ENCODE results near the gene SSTR1. TPM values are rescaled to one million over a fixed set of nuclear protein-coding genes. Genes with fewer than 3 reads are reported as not detected.

The SSTR1 gene
- total RNA-seq, 4 donors from 2014 or later: 0.16 to 1.2 (median 0.37) TPM

DNA sequence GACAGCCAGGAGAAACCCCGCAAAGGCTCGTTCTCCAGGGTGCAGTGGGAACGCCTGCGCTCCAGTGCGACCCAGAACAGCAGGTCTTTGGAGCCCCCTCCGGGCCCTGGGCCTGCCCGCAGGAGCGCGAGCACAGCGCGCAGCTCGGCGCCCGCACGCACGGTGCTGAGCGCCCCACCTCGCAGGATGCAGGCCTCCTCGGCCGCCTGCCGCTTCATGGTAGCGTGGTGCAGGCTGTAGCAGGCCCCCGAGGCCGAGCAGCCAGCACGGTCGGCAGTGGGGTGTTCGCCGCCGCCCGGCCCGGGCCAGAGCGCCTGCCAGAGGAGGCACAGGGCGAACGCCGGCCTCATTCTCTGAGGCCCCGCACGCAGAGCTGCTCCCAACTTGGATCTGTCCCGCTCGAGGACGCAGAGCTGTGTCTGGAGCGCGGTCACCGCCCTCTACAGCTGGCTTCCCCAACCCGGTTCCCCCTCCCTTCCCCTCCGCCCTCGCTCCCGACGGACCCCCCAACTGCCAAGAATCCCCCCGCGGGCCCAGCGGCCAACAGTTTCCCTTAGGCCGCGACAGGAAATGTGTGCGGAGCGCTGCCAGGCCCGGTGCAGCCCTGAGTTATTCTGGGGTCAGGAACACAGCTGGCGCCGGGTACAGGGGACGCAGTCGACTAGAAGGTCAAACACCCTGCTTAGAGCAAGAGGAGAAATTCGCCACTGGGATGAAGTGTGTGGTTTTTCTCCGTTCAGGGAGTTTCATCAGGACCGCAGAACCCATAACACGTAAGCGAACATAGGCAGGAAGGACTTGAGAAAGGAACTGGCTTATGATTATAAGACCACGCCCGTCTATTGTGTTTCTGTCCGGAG, 48.2 kb downstream of the SSTR1 start, which contains the start of gene CLEC14A:
TSS of gene CLEC14A (minus strand) at position 421 of the 860 bp plus-strand sequence. CDS start at position 350, 71 bp downstream.
- H3K4me3 ChIP-seq: peak within 1 kb of the TSS; percentile 28 to 55
- TF ChIP-seq POLR2AphosphoS5 (IDR thresholded peaks at IDR 0.05) (no peak), POLR2A (IDR thresholded peaks at IDR 0.05) (peak in 1 of 2 donors; percentile 25)
- no peaks in the 10 kb centered on the region for H3K36me3 ChIP-seq
- H3K4me1 ChIP-seq: peaks cover 0 to 16% (median 0%) of the 10 kb centered on the region in 3 donors
- 22 to 56% methylated on average over 6 to 8 of the region's 68 CpGs for WGBS, 2 donors (ENCODE audit: low coverage in 1 of 2)
- ATAC-seq: peak; percentile 88
- peaks cover 41% of the 10 kb centered on the region for H3K27me3 ChIP-seq
- peak within 1 kb of the TSS in 3 of 4 donors; percentile 75 to 84 (median 76) for H3K27ac ChIP-seq
- H3K9me3 ChIP-seq: peaks cover 0 to 4% (median 0%) of the 10 kb centered on the region in 3 donors

DNA sequence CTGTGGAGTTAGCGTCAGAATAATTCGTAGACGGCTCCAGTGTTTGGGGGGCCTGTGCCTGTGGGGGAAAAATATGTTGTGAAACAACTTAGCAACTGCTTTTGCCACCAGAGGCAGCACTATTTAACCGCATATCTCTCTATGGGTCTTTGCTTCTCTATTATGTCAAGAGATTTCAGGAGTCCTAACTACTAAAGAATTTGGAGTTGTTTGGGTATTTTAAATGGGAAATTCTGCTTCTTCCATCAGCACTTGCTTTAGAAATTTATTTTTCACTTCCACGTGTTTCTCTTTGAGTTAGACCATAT, 48.8 kb downstream of the SSTR1 start:
- WGBS, 2 donors (ENCODE audit: low coverage in 1 of 2): 24 to 41% methylated on average over 5 of the region's 5 CpGs
- Histone ChIP-seq H3K27me3 (peaks cover 41% of the 10 kb centered on the region), H3K36me3 (no peaks in the 10 kb centered on the region), H3K4me3 (peak overlapping the region in 1 of 2 donors; percentile 55), H3K9me3 (peaks cover 0 to 10% (median 0%) of the 10 kb centered on the region in 3 donors), H3K27ac (peak overlapping the region in 3 of 4 donors; percentile 46 to 75 (median 64)), H3K4me1 (peaks cover 0 to 16% (median 0%) of the 10 kb centered on the region in 3 donors)
- TF ChIP-seq POLR2AphosphoS5 (IDR thresholded peaks at IDR 0.05): no peak
- TF ChIP-seq EP300 (IDR thresholded peaks at IDR 0.05): no peak
- no peak for TF ChIP-seq POLR2A (IDR thresholded peaks at IDR 0.05)
- TF ChIP-seq, protein P1, sequence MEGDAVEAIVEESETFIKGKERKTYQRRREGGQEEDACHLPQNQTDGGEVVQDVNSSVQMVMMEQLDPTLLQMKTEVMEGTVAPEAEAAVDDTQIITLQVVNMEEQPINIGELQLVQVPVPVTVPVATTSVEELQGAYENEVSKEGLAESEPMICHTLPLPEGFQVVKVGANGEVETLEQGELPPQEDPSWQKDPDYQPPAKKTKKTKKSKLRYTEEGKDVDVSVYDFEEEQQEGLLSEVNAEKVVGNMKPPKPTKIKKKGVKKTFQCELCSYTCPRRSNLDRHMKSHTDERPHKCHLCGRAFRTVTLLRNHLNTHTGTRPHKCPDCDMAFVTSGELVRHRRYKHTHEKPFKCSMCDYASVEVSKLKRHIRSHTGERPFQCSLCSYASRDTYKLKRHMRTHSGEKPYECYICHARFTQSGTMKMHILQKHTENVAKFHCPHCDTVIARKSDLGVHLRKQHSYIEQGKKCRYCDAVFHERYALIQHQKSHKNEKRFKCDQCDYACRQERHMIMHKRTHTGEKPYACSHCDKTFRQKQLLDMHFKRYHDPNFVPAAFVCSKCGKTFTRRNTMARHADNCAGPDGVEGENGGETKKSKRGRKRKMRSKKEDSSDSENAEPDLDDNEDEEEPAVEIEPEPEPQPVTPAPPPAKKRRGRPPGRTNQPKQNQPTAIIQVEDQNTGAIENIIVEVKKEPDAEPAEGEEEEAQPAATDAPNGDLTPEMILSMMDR (IDR thresholded peaks at IDR 0.05): peak in 2 of 4 experiments; percentile 13 to 25
- no peak for ATAC-seq

DNA sequence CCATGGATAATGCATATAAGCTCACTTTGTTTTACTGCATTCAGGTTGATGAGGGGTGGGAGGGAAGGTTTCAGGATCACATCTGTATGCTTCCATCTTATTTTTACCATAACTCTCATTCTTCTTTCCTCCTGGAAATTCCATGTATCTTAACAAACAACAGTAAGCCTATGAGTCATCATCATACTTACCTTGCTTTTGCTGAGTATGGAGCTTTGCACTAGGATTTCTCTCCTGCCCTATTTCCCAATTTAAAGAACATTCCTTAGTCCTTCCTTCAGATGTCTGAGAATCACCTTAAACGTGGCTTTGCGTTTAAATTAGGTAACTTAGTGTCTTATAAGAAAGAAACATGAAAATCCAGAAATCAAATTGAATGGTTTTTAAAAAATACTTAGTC, 49.8 kb downstream of the SSTR1 start:
- peaks cover 41% of the 10 kb centered on the region for H3K27me3 ChIP-seq
- no peak for TF ChIP-seq POLR2A (IDR thresholded peaks at IDR 0.05)
- H3K27ac ChIP-seq: peak overlapping the region in 3 of 4 donors; percentile 46 to 75 (median 64)
- H3K4me1 ChIP-seq: peaks cover 0 to 16% (median 0%) of the 10 kb centered on the region in 3 donors
- H3K9me3 ChIP-seq: peaks cover 0 to 19% (median 0%) of the 10 kb centered on the region in 3 donors
- no peak for ATAC-seq
- WGBS, 2 donors (ENCODE audit: low coverage in 1 of 2): 78 to 83% methylated on average over 2 of the region's 2 CpGs
- H3K4me3 ChIP-seq: no peak overlapping the region
- H3K36me3 ChIP-seq: no peaks in the 10 kb centered on the region

DNA sequence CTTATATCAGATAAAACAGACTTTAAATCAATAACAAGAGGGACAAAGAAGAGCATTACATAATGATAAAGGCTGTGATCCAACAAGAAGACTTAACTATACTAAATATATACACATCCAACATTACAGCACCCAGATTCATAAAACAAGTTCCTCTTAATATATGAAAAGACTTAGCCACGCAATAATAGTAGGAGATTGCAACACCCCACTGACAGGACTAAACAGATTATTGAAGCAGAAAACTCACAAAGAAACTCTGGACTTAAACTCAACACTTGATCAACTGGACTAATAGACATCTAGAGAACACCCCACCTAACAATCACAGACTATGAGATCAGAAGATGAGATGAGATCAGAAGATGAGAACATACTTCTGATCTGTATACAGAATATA, 53.9 kb downstream of the SSTR1 start:
- no peak overlapping the region for H3K27ac ChIP-seq
- no peaks in the 10 kb centered on the region for H3K4me1 ChIP-seq
- H3K27me3 ChIP-seq: peaks cover 8% of the 10 kb centered on the region
- no peak overlapping the region for H3K4me3 ChIP-seq
- ATAC-seq: no peak
- 92 to 100% methylated on average over 1 of the region's 1 CpG for WGBS, 2 donors (ENCODE audit: low coverage in 1 of 2)
- H3K9me3 ChIP-seq: peaks cover 0 to 43% (median 0%) of the 10 kb centered on the region in 3 donors
- TF ChIP-seq, protein P1 (IDR thresholded peaks at IDR 0.05): no peak
- TF ChIP-seq EP300 (IDR thresholded peaks at IDR 0.05): no peak
- no peak for TF ChIP-seq POLR2A (IDR thresholded peaks at IDR 0.05)
- no peak for TF ChIP-seq POLR2AphosphoS5 (IDR thresholded peaks at IDR 0.05)
- no peaks in the 10 kb centered on the region for H3K36me3 ChIP-seq

Other genes starting within 250 kb of the SSTR1 start
- 10 to 100 TPM; 13.7 to 39.4 (median 31.5) TPM for gene CLEC14A, start 48.2 kb downstream of the SSTR1 start, total RNA-seq